NCI-H774 (cell line): ENCODE measurements around the gene CHAF1B.
A peak's percentile ranks its signal among the peaks of the same experiment; 100 is the strongest.
"Not testable (repeated sequence)": the region's sequence is repeated elsewhere in the genome, so short reads cannot be mapped to it uniquely, and the experiment has no call there.

Source experiments
- DNase-seq: peaks from one replicate; lab custom pipeline; 2025; lab: John Stamatoyannopoulos, UW

CHAF1B gene

DNA sequence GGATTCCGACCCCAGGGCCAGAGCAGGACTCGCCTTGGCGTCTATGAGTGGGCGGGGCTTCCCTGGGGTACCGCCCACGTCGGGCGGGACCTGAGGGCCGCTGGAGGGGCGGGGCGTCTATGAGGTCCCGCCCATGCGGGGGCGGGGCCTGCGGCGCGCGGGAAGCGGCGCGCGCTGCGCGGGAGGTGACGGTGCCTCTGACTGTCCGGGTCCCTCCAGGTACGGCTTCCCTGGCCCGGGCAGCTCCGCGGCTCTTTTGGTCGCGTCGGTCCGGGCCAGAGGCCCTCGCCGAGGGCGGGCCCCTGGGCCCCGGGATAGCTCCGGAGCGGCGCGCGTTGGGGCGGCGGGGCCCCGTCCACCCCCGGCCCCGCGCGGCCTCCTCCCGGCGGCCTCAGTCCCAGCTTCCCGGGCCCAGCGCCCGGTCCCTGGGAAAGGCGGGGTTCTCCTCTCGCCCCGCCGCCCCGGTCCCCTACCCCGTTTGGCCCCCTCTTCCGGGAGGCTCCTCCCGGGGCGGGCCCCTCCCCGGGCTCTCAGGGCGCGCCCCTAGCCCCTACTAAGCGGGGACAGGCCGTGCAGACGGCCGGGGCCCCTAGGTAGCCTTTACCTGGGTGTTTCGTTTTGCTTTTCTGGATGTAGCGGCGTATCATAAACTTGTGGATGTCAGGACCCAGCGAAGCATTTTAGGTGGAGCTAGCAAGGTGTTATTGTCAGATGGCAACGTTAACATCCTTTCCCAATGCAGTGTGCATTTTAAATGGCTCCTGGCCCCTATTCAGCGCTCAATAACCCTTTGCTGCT, at the start of gene CHAF1B:
Gene CHAF1B, plus strand, starts transcription at position 160 of the 798 bp plus-strand sequence. CDS start 745 bp downstream, outside the sequence.
- peak; percentile 81 for DNase-seq

DNA sequence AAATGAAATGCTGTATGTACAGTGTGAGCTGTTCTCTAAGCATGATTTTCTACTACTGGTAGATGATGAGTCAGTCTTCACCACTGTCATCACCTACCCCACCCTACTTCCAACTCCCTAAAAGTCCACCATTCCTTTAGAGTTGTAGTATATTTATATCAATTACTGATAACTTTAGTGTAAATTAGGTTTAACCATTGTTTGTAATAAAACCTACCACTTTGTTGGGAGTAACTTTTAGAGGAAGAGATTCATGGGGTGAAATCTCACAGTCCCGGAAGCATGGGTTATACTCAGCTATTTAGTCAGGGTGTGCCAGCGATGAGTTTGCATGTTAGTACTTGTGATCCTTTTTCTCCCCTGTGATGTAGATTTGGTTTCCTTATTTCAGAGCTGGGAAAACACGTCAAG, 48.1 kb upstream of the CHAF1B start:
- no peak for DNase-seq

DNA sequence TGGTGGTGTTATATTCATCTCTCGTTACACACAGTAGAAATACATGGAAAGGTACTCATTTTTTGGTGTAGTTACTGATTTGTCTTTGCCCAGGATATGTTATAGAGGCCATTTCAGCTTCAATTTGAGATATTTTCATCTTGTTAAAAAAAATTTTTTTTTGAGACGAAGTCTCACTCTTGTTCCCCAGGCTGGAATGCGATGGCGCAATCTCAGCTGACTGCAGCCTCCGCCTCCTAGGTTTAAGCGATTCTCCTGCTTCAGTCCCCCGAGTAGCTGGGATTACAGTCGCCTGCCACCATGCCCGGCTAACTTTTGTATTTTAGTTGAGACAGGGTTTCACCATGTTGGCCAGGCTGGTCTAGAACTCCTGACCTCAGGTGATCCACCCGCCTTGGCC, 46.2 kb upstream of the CHAF1B start:
- DNase-seq, result no peak

- not testable (repeated sequence) for DNase-seq
Measured at GRCh38 chr21:36342581-36342980, 42.6 kb upstream of the CHAF1B start.

GRCh38 chr21:36344931-36345330, 40.3 kb upstream of the CHAF1B start:
- DNase-seq, result no peak

GRCh38 chr21:36347278-36347961, 37.8 kb upstream of the CHAF1B start:
- DNase-seq, result peak; percentile 29

GRCh38 chr21:36347962-36348328, 37.2 kb upstream of the CHAF1B start:
- no peak for DNase-seq

GRCh38 chr21:36349315-36349714, 35.9 kb upstream of the CHAF1B start:
- DNase-seq, result no peak

DNA sequence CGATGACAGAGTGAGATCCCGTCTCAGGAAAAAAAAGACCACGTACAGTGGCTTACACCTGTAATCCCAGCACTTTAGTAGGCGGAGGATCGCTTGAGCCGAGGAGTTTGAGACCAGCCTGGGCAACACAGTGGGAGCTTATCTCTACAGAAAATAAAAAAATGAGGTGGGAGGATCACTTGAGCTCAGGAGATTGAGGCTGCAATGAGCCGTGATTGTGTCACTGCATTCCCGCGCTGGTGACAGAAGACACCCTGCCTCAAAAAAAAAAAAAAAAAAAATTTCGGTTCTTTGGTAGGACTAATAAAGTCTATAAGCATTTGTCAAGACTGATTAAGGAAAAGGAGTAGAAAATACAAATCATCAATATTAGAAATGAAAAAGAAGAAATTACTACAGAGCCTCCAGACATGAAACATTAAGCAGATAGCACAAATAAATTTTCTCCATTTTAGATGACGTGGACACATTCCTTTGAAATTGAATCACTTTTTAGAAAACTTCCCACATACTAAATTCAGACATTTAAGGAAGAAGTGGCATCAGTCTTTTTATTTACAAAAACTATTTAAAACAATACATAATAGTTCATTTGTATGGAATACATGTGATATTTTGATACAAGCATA, 34.8 kb upstream of the CHAF1B start:
- no peak for DNase-seq

- DNase-seq, result no peak
Measured at GRCh38 chr21:36354918-36355680, 30.1 kb upstream of the CHAF1B start.

DNA sequence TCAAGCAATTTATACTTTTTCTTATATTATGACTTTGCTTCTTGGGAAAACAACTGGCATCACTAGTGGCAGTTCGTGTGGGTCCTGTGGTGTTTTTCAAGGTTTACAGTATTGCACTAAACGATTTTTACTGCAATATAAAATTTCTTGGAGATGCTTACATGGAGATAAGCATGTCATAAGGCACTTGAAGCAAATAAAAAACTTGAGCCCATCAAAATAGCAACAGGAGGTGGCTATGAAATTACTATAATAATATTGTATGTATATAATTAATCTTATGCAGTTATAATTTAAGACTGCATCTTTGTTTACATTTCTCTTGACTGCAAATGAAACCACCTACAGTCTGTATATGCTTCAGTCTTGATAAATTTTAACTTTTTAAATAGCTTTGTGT, 29.3 kb upstream of the CHAF1B start:
- no peak for DNase-seq

- DNase-seq, result no peak
Measured at GRCh38 chr21:36359185-36359584, 26.0 kb upstream of the CHAF1B start.

DNA sequence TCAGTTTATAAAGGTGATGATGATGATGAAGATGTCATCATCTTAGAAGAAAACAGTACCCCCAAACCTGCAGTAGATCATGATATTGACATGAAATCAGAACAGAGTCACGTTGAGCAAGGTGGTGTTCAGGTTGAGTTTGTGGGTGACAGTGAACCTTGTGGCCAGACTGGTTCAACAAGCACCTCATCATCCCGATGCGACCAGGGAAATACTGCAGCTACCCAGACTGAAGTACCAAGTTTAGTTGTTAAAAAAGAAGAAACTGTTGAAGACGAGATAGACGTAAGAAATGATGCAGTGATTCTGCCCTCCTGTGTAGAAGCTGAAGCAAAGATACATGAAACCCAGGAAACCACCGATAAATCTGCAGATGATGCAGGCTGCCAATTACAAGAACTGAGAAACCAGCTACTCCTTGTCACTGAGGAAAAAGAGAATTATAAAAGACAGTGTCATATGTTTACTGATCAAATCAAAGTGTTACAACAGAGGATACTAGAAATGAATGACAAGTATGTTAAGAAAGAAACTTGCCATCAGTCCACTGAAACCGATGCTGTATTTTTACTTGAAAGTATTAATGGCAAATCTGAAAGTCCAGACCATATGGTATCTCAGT, 16.0 kb upstream of the CHAF1B start:
- DNase-seq, result no peak

GRCh38 chr21:36375994-36376393, 9.2 kb upstream of the CHAF1B start:
- DNase-seq, result no peak

- no peak for DNase-seq
Measured at GRCh38 chr21:36377391-36377842, 7.8 kb upstream of the CHAF1B start.

- DNase-seq, result no peak
Measured at GRCh38 chr21:36379251-36379650, 5.9 kb upstream of the CHAF1B start.

GRCh38 chr21:36381841-36382589, 3.2 kb upstream of the CHAF1B start:
- DNase-seq, result no peak

DNA sequence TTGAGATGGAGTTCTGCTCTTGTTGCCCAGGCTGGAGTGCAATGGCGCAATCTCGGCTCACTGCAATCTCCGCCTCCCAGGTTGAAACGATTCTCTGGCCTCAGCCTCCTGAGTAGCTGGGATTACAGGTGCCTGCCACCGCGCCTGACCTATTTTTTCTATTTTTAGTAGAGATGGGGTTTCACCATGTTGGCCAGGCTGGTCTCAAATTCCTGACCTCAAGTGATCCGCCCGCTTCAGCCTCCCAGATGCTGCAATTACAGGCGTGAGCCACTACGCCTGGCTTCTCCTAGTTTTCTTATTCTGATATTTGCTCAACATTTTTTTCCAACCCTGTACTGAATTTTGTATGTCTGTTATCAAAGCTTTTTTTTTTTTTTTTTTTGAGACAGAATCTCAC, 2.5 kb upstream of the CHAF1B start:
- DNase-seq, result not testable (repeated sequence)

DNA sequence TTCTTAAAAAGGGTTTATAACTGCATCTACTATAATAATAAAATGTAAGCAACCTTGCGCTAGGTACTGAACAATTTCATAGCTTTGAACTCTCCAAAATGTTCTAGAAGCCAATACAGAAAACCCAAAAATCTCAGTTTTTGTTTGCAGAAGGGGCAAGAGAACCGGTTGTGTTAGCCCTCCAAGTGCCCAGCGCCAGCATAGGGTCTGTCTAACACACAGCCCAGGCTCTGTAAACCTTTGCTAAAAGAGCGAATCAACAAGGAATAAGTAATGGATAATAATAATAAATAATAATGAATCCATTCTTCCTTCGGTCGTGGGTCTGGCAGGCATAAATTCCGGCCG, 333 bp upstream of the CHAF1B start:
- DNase-seq, result no peak

DNA sequence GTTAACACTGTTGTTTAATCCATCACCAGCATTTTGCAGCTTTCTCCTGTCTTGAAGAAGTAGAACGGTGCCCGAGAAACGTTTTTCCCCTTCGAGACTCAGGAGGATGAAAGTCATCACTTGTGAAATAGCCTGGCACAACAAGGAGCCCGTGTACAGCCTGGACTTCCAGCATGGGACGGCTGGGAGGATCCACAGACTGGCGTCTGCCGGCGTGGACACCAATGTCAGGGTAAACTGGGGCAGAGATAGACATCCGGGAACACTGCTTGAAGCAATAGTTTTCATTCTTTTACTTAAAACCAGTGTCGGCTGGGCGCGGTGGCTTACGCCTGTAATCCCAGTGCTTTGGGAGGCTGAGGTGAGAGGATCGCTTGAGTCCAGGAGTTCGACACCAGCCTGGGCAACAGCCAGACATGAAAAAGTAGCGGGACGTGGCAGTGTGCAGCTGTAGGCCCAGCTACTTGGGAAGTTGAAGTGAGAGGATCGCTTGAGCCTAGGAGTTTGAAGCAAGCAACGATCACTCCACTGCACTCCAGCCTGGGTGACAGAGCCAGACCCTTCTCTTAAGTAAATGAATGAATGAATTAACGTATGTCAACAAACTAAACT, 945 bp downstream of the CHAF1B start:
- DNase-seq, result no peak

- DNase-seq, result no peak
Measured at GRCh38 chr21:36388096-36388495, 2.9 kb downstream of the CHAF1B start.
